Cerebellar nuclear complex (tissue), 1 donor: ENCODE results near the gene PLEKHG2.
"Not testable (repeated sequence)": the region's sequence is repeated elsewhere in the genome, so short reads cannot be mapped to it uniquely, and the experiment has no call there.

Source experiments
- DNase-seq, 2 experiments: peaks; one replicate each; lab custom pipeline; 2025; lab: John Stamatoyannopoulos, UW

PLEKHG2 gene

GRCh38 chr19:39412100-39412866, at the start of gene PLEKHG2:
TSS of gene PLEKHG2 (plus strand) at chr19:39412669. CDS start at chr19:39414087, 1,418 bp downstream.
- peak; percentile 98 to 99 for DNase-seq

- DNase-seq, result no peak
These were observed 49.5 kb upstream of the PLEKHG2 start for GRCh38 chr19:39362682-39363657.

GRCh38 chr19:39363901-39364457, 48.5 kb upstream of the PLEKHG2 start:
- no peak for DNase-seq

GRCh38 chr19:39365531-39365930, 46.9 kb upstream of the PLEKHG2 start:
- no peak for DNase-seq

- DNase-seq, result no peak
These were observed 43.3 kb upstream of the PLEKHG2 start for GRCh38 chr19:39369200-39369599.

- DNase-seq, result no peak
These were observed 41.7 kb upstream of the PLEKHG2 start for GRCh38 chr19:39370735-39371134.

- no peak for DNase-seq
These were observed 40.2 kb upstream of the PLEKHG2 start for GRCh38 chr19:39372047-39372802.

- DNase-seq, result no peak
These were observed 39.5 kb upstream of the PLEKHG2 start for GRCh38 chr19:39372941-39373340.

GRCh38 chr19:39375929-39376328, 36.5 kb upstream of the PLEKHG2 start:
- DNase-seq, result no peak

- no peak for DNase-seq
These were observed 34.8 kb upstream of the PLEKHG2 start for GRCh38 chr19:39377373-39378362.

GRCh38 chr19:39379366-39379765, 33.1 kb upstream of the PLEKHG2 start:
- not testable (repeated sequence) for DNase-seq

GRCh38 chr19:39379865-39380396, 32.5 kb upstream of the PLEKHG2 start:
- no peak for DNase-seq

- DNase-seq, result no peak
These were observed 31.7 kb upstream of the PLEKHG2 start for GRCh38 chr19:39380521-39381502.

- DNase-seq, result no peak
These were observed 30.4 kb upstream of the PLEKHG2 start for GRCh38 chr19:39381910-39382611.

GRCh38 chr19:39382991-39383828, 29.3 kb upstream of the PLEKHG2 start:
- DNase-seq, result no peak

GRCh38 chr19:39384839-39385568, 27.5 kb upstream of the PLEKHG2 start:
- no peak for DNase-seq
